Measurements from ENCODE around the gene YKT6.
"Not testable (repeated sequence)": the region's sequence is repeated elsewhere in the genome, so short reads cannot be mapped to it uniquely, and the experiment has no call there.

The YKT6 gene

GRCh38 chr7:44200699-44201461, at the start of gene YKT6:
YKT6 (plus strand) TSS chr7:44200978; CDS start chr7:44201136, 158 bp downstream.
- DNase-seq: peak; percentile 92

- no peak for DNase-seq
Measured at GRCh38 chr7:44151956-44152355, 48.8 kb upstream of the YKT6 start.

- DNase-seq: no peak
Measured at GRCh38 chr7:44152971-44153947, 47.5 kb upstream of the YKT6 start.

- no peak for DNase-seq
Measured at GRCh38 chr7:44153948-44154335, 46.8 kb upstream of the YKT6 start.

GRCh38 chr7:44154703-44155102, 46.1 kb upstream of the YKT6 start:
- no peak for DNase-seq

GRCh38 chr7:44155191-44156185, 45.3 kb upstream of the YKT6 start:
- no peak for DNase-seq

GRCh38 chr7:44156453-44157010, 44.2 kb upstream of the YKT6 start:
- no peak for DNase-seq

- no peak for DNase-seq
Measured at GRCh38 chr7:44157116-44158080, 43.4 kb upstream of the YKT6 start.

GRCh38 chr7:44158096-44158872, 42.5 kb upstream of the YKT6 start:
- DNase-seq: no peak

- no peak for DNase-seq
Measured at GRCh38 chr7:44158873-44159631, 41.7 kb upstream of the YKT6 start.

GRCh38 chr7:44159824-44160630, 40.8 kb upstream of the YKT6 start:
- DNase-seq: no peak

- no peak for DNase-seq
Measured at GRCh38 chr7:44161371-44161770, 39.4 kb upstream of the YKT6 start.

GRCh38 chr7:44162179-44162578, 38.6 kb upstream of the YKT6 start:
- DNase-seq: no peak

GRCh38 chr7:44162785-44163395, 37.9 kb upstream of the YKT6 start:
- no peak for DNase-seq

GRCh38 chr7:44163591-44163990, 37.2 kb upstream of the YKT6 start:
- DNase-seq: no peak

GRCh38 chr7:44167920-44168319, 32.9 kb upstream of the YKT6 start:
- no peak for DNase-seq

GRCh38 chr7:44171901-44172300, 28.9 kb upstream of the YKT6 start:
- DNase-seq: not testable (repeated sequence)

GRCh38 chr7:44172352-44172751, 28.4 kb upstream of the YKT6 start:
- no peak for DNase-seq
